SK-N-SH treated with all-trans-retinoic acid at 6 μM for 48 hours (cell line): ENCODE results near the gene SH3TC2.

ENCODE experiments used
- ATAC-seq: fragments of 200-7000 bp; cut with Tn5 transposase; 3 replicates; pipeline ENCODE4 v1.9.1; 2020; ENCODE audit warnings: mild to moderate bottlenecking, moderate library complexity
- ARNTL ChIP-seq: fragments of 450-650 bp; formaldehyde crosslinking; IDR thresholded peaks from 2 replicates; pipeline ENCODE4 v1.5.0; 2020; ENCODE audit warnings: low read depth, mild to moderate bottlenecking, moderate library complexity, borderline replicate concordance
- BACH2 ChIP-seq: fragments of 250-450 bp; sonication (Bioruptor Pico); IDR thresholded peaks from 2 replicates; pipeline ENCODE4 v1.9.0; 2021; ENCODE audit warnings: mild to moderate bottlenecking, borderline replicate concordance
- CREB5 ChIP-seq: fragments of 250-450 bp; sonication (Bioruptor Pico); IDR thresholded peaks from 2 replicates; pipeline ENCODE4 v1.5.1; 2020; ENCODE audit warnings: low read depth, mild to moderate bottlenecking, moderate library complexity
- CSDC2 ChIP-seq: fragments of 250-450 bp; sonication (Bioruptor Pico); IDR thresholded peaks from 2 replicates; pipeline ENCODE4 v1.5.0; 2020; ENCODE audit warnings: mild to moderate bottlenecking, moderate library complexity
- CSRNP3 ChIP-seq: fragments of 250-450 bp; sonication (Bioruptor Pico); IDR thresholded peaks from 2 replicates; pipeline ENCODE4 v1.5.1; 2021; ENCODE audit warnings: mild to moderate bottlenecking, moderate library complexity
- ESRRG ChIP-seq: fragments of 250-450 bp; sonication (Bioruptor Pico); IDR thresholded peaks from 2 replicates; pipeline ENCODE4 v1.6.1; 2021; ENCODE audit warnings: mild to moderate bottlenecking
- GLIS3 ChIP-seq: fragments of 250-450 bp; sonication (Bioruptor Pico); IDR thresholded peaks from 2 replicates; pipeline ENCODE4 v1.5.0; 2020; ENCODE audit warnings: mild to moderate bottlenecking, moderate library complexity
- ISL1 ChIP-seq: fragments of 250-450 bp; sonication (Bioruptor Pico); IDR thresholded peaks from 2 replicates; pipeline ENCODE4 v2.1.2; 2022; ENCODE audit warnings: mild to moderate bottlenecking, moderate library complexity
- OSR1 ChIP-seq: fragments of 250-450 bp; sonication (Bioruptor Pico); IDR thresholded peaks from 2 replicates; pipeline ENCODE4 v1.8.0; 2022; ENCODE audit warnings: moderate library complexity, mild to moderate bottlenecking, inconsistent platforms
- PATZ1 ChIP-seq: fragments of 250-450 bp; sonication (Bioruptor Pico); IDR thresholded peaks from 2 replicates; pipeline ENCODE4 v1.8.0; 2020; ENCODE audit warnings: mild to moderate bottlenecking, moderate library complexity, borderline replicate concordance
- POU6F1 ChIP-seq: fragments of 250-450 bp; sonication (Bioruptor Pico); IDR thresholded peaks from 2 replicates; pipeline ENCODE4 v1.8.0; 2021; ENCODE audit warnings: low read depth, mild to moderate bottlenecking, moderate library complexity, borderline replicate concordance
- PPARA ChIP-seq: fragments of 250-450 bp; sonication (Bioruptor Pico); IDR thresholded peaks from 2 replicates; pipeline ENCODE4 v1.5.0; 2020; ENCODE audit warnings: mild to moderate bottlenecking, borderline replicate concordance
- RARB ChIP-seq: fragments of 250-450 bp; sonication (Bioruptor Pico); IDR thresholded peaks from 2 replicates; pipeline ENCODE4 v1.8.0; 2021; ENCODE audit warnings: mild to moderate bottlenecking, moderate library complexity
- SNAI2 ChIP-seq: fragments of 250-450 bp; sonication (Bioruptor Pico); IDR thresholded peaks from 2 replicates; pipeline ENCODE4 v1.5.0; 2020; ENCODE audit warnings: mild to moderate bottlenecking, moderate library complexity
- TCF4 ChIP-seq: fragments of 250-450 bp; sonication (Bioruptor Pico); IDR thresholded peaks from 2 replicates; pipeline ENCODE4 v1.8.0; 2021; ENCODE audit warnings: mild to moderate bottlenecking, moderate library complexity, borderline replicate concordance
- TOX ChIP-seq: fragments of 250-450 bp; sonication (Bioruptor Pico); IDR thresholded peaks from 2 replicates; pipeline ENCODE4 v1.8.0; 2021; ENCODE audit warnings: mild to moderate bottlenecking, moderate library complexity, borderline replicate concordance
- TSHZ2 ChIP-seq: fragments of 250-450 bp; sonication (Bioruptor Pico); IDR thresholded peaks from 2 replicates; pipeline ENCODE4 v1.5.0; 2020; ENCODE audit warnings: mild to moderate bottlenecking, moderate library complexity
- ZC3H10 ChIP-seq: fragments of 250-450 bp; sonication (Bioruptor Pico); IDR thresholded peaks from 2 replicates; pipeline ENCODE4 v1.5.1; 2021; ENCODE audit warnings: mild to moderate bottlenecking, moderate library complexity
- ZFP3 ChIP-seq: fragments of 250-450 bp; sonication (Bioruptor Pico); IDR thresholded peaks from 2 replicates; pipeline ENCODE4 v1.5.0; 2020; ENCODE audit warnings: mild to moderate bottlenecking, moderate library complexity
- ZFP30 ChIP-seq: fragments of 450-650 bp; formaldehyde crosslinking; IDR thresholded peaks from 2 replicates; pipeline ENCODE4 v1.5.0; 2022; ENCODE audit warnings: mild to moderate bottlenecking, moderate library complexity
- ZNF565 ChIP-seq: fragments of 450-650 bp; formaldehyde crosslinking; conservative IDR thresholded peaks from 2 replicates; pipeline ENCODE4 v1.5.0; 2020; ENCODE audit warnings: low read depth, mild to moderate bottlenecking, moderate library complexity
- ZNF70 ChIP-seq: fragments of 450-650 bp; formaldehyde crosslinking; IDR thresholded peaks from 2 replicates; pipeline ENCODE4 v1.5.0; 2020; ENCODE audit warnings: mild to moderate bottlenecking, moderate library complexity
- ZNF8 ChIP-seq: fragments of 450-650 bp; formaldehyde crosslinking; IDR thresholded peaks from 2 replicates; pipeline ENCODE4 v1.5.0; 2020; ENCODE audit warnings: mild to moderate bottlenecking, moderate library complexity

SH3TC2 gene

GRCh38 chr5:149044453-149045088, 18.3 kb downstream of the SH3TC2 start:
- ATAC-seq, result no peak
- no peak for TF ChIP-seq ESRRG (CRISPR knock-in tag)

- ATAC-seq, result no peak
- TF ChIP-seq TOX (CRISPR knock-in tag) (no peak), OSR1 (CRISPR knock-in tag) (no peak), RARB (CRISPR knock-in tag) (no peak), ESRRG (CRISPR knock-in tag) (no peak), SNAI2 (CRISPR knock-in tag) (no peak; the same call in 1 of the 2 replicates), PATZ1 (CRISPR knock-in tag) (no peak), PPARA (CRISPR knock-in tag) (no peak), GLIS3 (CRISPR knock-in tag) (no peak), POU6F1 (no peak), TCF4 (CRISPR knock-in tag) (no peak), ARNTL (CRISPR knock-in tag) (no peak), ZNF565 (CRISPR knock-in tag) (no peak), CSDC2 (CRISPR knock-in tag) (no peak), ISL1 (CRISPR knock-in tag) (peak; percentile 70), TSHZ2 (CRISPR knock-in tag) (peak; percentile 42; the same call in 1 of the 2 replicates), BACH2 (CRISPR knock-in tag) (no peak), ZFP3 (CRISPR knock-in tag) (0 out of 2 replicates have a peak, but pooled peaks have one; percentile 25), CREB5 (CRISPR knock-in tag) (0 out of 2 replicates have a peak, but pooled peaks have one; percentile 11), ZFP30 (CRISPR knock-in tag) (no peak), ZC3H10 (no peak), CSRNP3 (no peak), ZNF70 (no peak), ZNF8 (CRISPR knock-in tag) (no peak)
Observed at GRCh38 chr5:149043641-149044040, 19.2 kb downstream of the SH3TC2 start.

GRCh38 chr5:149042865-149043264, 20.0 kb downstream of the SH3TC2 start:
- TF ChIP-seq ZNF565 (CRISPR knock-in tag) (no peak), TCF4 (CRISPR knock-in tag) (no peak), CREB5 (CRISPR knock-in tag) (no peak), ZC3H10 (no peak), ISL1 (CRISPR knock-in tag) (no peak), PPARA (CRISPR knock-in tag) (no peak), PATZ1 (CRISPR knock-in tag) (no peak)
- no peak for ATAC-seq
